RPMI7951 (cell line): ENCODE measurements around the gene SLC45A1. TPM values are rescaled to one million over a fixed set of nuclear protein-coding genes. Genes with fewer than 3 reads are reported as not detected.

ENCODE experiments used
- DNase-seq: peaks from one replicate; pipeline ENCODE4 v3.0.0-alpha.2; 2012; ENCODE audit warnings: low read depth
- total RNA-seq: library from RNA; depleted of rRNA; stranded (reverse); fragments of >200 nt; shearing (Covaris generic); gene quantifications from 2 replicates; pipeline ENCODE4 v1.2.3, GENCODE V29; 2014

Gene SLC45A1
- total RNA-seq, 1 experiment from 2014 or later: 0.84 TPM

GRCh38 chr1:8311068-8311718, 6.7 kb upstream of the SLC45A1 start:
- no peak for DNase-seq

DNA sequence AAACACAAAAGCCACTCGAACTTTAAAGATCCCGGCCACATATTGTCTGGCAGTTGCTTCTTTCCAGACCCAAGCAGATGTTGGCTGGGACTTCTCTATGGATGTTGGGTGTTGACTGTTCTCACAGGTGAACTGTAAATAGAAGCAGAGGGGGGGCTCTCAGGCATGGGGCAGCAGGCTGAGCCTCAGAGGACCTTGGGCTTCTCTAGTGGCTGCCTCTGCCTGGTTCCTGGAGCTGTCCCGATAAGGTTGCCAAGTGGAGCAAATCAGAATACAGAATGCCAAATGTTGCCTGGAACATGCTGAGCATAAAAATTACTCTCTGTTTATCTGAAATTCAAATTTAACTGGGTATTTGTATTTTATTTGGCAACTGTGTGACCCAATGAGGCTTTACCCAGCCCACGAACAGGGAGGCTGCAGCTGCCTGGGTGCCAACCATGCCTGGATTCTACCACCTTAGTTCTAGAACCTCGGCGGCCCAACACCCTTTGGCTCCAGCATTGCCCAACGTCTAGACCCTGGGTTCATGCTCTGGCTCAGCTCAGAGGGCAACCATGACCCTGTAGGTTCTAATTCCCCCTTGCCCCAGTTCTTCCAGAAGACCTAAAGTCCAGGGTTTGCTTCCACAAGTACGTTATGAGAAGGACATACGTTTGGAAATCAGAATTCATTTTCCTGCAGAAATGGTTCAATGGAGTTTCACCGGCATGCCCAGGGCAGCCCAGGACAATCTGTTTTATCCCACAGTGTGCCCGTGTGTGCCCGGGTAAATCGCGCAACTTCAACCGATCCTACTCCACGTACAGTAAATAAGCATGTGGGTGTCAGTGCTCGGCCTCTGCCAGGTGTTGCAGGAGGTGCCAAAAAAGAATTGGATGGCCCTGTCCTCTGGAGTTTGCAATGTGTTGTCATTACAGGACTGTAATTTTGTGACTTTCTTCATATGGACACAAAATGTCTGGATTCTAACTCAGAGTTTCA, 5.4 kb upstream of the SLC45A1 start:
- no peak for DNase-seq

GRCh38 chr1:8313231-8313630, 4.7 kb upstream of the SLC45A1 start:
- no peak for DNase-seq

GRCh38 chr1:8314346-8315280, 3.3 kb upstream of the SLC45A1 start:
- DNase-seq: peak; percentile 76

DNA sequence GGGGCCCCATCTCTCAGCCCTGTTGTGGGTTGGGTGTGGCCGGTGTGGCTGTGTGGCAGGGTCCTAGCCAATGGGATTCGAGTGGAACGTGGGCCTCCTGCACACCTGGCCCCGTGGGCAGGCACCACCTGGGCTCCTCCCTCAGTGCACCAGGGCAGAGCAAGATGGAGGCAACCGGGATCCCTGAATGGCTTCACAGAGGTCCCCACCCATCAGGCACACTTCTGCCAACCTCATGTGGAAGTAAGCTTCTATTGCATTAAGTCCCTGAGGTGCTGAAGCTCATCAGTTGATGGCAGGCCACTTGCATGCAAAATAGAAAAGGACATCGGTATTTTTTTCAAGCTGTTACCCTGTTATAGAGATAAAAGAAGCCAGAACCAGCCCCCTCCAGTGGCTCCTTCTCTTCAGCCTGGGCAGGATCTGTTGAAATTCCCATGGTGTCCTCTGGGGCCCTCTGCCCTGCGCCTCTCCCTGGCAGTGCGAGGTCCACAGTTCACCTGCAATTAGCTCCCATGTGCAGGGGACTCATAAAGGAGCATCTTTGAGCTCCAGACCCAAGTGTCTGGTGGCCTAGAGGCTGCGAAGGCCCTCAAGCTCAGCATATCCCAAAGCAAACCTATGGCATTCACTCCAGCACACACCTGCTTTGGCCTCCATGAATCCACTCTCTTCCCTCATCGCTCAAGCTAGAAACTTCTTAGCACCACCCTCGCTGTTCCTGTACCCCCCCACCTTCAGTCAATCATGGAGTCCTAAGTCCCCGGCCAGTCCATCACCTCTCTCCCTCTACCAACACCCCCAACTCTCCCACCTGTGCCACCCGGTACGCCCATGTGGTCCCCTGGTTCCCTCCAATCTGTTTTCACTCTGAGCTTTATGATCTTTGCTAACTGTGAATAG, 2.1 kb upstream of the SLC45A1 start:
- DNase-seq: peak; percentile 20

DNA sequence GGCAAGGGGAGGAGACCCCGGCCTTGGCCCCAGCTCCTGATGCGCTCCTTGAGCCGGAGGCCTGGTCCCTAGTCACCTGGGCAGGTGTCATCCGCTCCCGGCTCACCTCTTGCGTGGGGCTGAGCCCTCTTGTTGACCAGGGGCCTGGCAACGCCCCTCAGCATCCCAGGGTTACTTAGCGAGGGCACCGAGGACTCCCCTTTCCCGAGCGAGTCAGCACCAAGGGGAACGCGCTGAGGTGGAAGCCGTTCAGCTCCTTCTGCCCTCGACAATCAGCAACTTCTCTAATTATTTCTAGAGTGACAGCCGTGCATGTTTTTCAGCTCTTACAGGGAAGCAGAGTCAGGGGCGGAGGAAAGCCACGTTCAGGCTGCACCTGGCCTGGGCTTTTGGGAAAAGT, 522 bp downstream of the SLC45A1 start:
- DNase-seq: no peak

DNA sequence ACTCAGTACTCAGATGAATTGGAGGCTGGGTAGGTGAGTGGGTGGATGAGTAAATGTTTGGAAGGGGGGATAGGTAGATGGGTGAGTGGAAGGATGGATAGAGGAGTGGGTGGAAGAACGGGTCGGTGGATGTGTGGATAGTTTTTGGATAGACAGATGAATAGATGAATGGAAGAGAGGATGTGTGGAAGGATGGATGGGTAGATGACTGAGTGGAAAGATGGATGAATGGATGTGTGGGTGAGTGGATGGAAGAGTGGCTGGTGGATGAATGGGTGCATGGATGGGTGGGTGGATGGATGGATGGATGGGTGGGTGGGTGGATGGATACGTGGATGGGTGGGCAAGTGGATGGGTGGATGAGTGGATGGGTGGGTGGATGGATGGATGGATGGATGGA, 3.7 kb downstream of the SLC45A1 start:
- no peak for DNase-seq

DNA sequence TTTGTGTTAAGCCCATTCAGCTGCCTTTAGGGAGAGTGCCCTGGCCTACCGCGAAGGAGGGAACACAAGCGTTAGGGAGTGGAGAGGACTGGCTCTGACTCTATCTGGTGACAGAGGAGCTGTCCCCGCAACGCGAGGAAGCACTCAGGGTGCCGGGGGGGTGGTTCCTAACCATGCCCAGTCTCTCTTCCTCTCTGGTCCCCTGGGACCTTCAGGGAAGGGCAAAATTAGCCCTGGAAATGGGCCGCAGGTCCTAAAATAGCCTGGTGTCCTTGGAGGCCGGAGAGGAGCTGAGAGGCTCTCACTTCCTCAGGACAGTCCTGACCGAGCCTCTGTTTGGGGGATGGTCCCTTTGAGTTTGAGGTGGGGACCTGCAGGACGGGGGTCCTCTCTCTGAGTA, 5.8 kb downstream of the SLC45A1 start:
- DNase-seq: no peak

DNA sequence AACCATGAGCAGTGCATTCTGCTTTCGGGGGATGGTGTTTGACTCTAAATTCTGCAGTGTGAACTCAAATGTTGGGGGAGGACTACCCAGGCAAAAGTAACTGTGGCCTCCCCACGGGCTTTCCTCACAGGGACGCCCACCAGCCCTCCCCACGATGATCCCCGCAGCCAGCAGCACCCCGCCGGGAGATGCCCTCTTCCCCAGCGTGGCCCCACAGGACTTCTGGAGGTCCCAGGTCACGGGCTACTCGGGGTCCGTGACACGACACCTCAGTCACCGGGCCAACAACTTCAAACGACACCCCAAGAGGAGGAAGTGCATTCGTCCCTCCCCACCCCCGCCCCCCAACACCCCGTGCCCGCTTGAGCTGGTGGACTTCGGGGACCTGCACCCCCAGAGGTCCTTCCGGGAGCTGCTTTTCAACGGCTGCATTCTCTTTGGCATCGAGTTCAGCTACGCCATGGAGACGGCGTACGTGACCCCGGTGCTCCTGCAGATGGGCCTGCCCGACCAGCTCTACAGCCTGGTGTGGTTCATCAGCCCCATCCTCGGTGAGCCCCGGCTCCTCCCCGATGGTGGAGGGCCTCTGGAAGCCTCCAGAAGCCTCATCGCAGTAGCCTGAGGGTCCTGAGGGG, 6.4 kb downstream of the SLC45A1 start:
- DNase-seq: no peak

- no peak for DNase-seq
These were observed 7.9 kb downstream of the SLC45A1 start for GRCh38 chr1:8325771-8326170.

DNA sequence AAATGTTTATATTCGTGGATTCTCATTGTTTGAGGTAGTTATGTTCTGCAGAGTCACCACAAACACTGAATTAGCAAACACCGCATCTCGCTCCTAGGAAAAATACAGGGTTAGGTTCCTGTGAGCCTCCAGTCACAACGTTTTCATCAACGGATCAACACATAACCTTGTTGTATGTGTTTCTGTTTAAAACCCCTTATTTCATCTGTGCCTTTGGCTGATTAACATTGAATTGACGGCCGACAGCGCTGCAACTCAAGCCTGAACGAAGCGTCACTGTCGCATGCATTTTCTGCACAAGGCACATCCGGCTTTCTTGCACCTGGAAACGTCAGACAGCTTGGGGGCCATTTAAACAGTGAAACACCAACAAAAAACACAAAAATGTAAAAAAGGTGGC, 8.4 kb downstream of the SLC45A1 start:
- DNase-seq: no peak

GRCh38 chr1:8328271-8328670, 10.4 kb downstream of the SLC45A1 start:
- no peak for DNase-seq

DNA sequence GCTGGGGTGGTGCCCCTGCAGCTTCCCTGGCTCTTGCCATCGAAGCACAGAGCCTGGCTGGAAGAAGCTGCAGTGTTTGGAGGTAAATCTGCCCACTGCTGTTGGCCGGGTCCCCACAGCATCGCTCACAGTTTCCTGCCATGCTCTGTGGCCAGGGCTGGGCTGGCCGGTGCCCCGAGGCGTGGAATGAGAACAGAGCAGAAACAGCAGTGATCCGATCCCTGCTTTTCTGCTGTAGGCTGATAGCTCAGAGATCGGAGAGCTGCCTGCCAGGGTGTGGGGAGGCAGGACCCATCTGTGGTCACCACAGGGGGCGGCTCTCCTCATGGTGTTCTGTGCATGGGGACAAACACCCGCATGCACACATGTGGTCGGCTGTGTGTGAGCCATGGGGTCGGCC, 11.5 kb downstream of the SLC45A1 start:
- peak; percentile 83 for DNase-seq

DNA sequence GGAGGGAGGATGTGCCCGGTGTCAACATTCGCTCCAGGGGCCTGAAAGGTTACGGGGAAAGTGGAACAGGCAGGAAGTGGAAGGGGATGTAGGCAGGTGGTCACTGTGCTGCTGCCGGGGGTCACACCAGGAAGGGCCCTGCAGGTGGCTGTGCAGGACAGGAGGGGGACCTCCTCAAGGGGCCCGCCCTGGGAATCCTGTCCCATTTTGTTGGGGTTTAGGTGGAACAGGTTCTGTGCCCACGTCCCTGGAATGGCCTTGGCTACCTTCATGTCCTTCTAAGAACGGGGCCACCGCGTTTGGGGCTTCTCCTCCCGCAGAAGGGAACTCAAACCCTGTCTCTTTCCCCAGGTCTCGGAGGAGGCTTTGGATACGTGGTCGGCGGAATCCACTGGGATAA, 11.9 kb downstream of the SLC45A1 start:
- DNase-seq: no peak

- DNase-seq: no peak
These were observed 12.6 kb downstream of the SLC45A1 start for GRCh38 chr1:8330271-8331125.

DNA sequence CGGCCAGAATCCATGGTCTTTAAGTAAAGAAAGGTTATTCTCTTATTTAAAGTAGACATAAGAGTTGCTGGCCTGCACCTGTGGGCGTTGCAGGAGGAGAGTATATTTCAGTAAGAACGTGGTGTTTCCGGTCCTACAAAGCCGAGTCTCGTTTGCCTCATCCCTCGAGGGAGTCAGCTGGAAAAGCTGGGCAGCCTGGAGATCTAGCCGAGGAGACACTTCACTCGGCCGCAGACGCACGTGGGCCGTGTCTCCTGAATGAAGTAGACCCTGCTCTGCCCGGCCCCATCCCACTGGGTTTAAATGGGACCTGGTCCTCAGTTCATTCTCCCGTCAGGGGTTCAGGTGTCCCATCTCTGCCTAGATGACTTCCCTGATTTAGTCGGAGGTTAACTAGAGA, 14.9 kb downstream of the SLC45A1 start:
- no peak for DNase-seq

GRCh38 chr1:8333246-8333987, 15.5 kb downstream of the SLC45A1 start:
- DNase-seq: no peak

- DNase-seq: no peak
These were observed 16.4 kb downstream of the SLC45A1 start for GRCh38 chr1:8334106-8334851.
